HL-60/S4 treated with phorbol 12-myristate 13-acetate at 8.2 ng/mL for 4 days and 3 days (cell line): ENCODE results near the gene ARHGAP10.

Source experiments
- in situ Hi-C: fragments of 300-500 bp; cut with MboI; formaldehyde crosslinking; loops from 2 replicates; pipeline ENCODE4 v1.15.0; 2022; ENCODE audit warnings: low sequenced_read_pairs

Gene ARHGAP10

GRCh38 chr4:147765121-147765529 lies 33.2 kb downstream of the ARHGAP10 start:
- in situ Hi-C loops: no loop called here

GRCh38 chr4:147768113-147768512 lies 36.2 kb downstream of the ARHGAP10 start:
- in situ Hi-C loops: no loop called here

GRCh38 chr4:147769386-147769785 lies 37.5 kb downstream of the ARHGAP10 start:
- in situ Hi-C loops: no loop called here

GRCh38 chr4:147770831-147771230 lies 38.9 kb downstream of the ARHGAP10 start:
- in situ Hi-C loops: no loop called here

- in situ Hi-C loops: no loop called here
These were observed 40.2 kb downstream of the ARHGAP10 start for GRCh38 chr4:147772056-147772455.

GRCh38 chr4:147772459-147772969 lies 40.6 kb downstream of the ARHGAP10 start:
- in situ Hi-C loops: no loop called here

- in situ Hi-C loops: no loop called here
These were observed 41.6 kb downstream of the ARHGAP10 start for GRCh38 chr4:147773261-147774184.

GRCh38 chr4:147776716-147777115 lies 44.8 kb downstream of the ARHGAP10 start:
- in situ Hi-C loops: no loop called here

- in situ Hi-C loops: no loop called here
These were observed 45.7 kb downstream of the ARHGAP10 start for GRCh38 chr4:147777456-147778091.

- in situ Hi-C loops: no loop called here
These were observed 47.1 kb downstream of the ARHGAP10 start for GRCh38 chr4:147778942-147779341.

- in situ Hi-C loops: no loop called here
These were observed 47.6 kb downstream of the ARHGAP10 start for GRCh38 chr4:147779451-147779850.

GRCh38 chr4:147780137-147780777 lies 48.4 kb downstream of the ARHGAP10 start:
- in situ Hi-C loops: no loop called here

GRCh38 chr4:147782087-147782781 lies 50.3 kb downstream of the ARHGAP10 start:
- in situ Hi-C loops: no loop called here

- in situ Hi-C loops: no loop called here
These were observed 53.2 kb downstream of the ARHGAP10 start for GRCh38 chr4:147785129-147785528.

- in situ Hi-C loops: no loop called here
These were observed 54.1 kb downstream of the ARHGAP10 start for GRCh38 chr4:147786031-147786430.

GRCh38 chr4:147786531-147786930 lies 54.6 kb downstream of the ARHGAP10 start:
- in situ Hi-C loops: no loop called here

- in situ Hi-C loops: no loop called here
These were observed 55.3 kb downstream of the ARHGAP10 start for GRCh38 chr4:147787204-147787603.

- in situ Hi-C loops: no loop called here
These were observed 56.9 kb downstream of the ARHGAP10 start for GRCh38 chr4:147788791-147789190.

GRCh38 chr4:147789596-147789995 lies 57.7 kb downstream of the ARHGAP10 start:
- in situ Hi-C loops: no loop called here

- in situ Hi-C loops: no loop called here
These were observed 58.5 kb downstream of the ARHGAP10 start for GRCh38 chr4:147790412-147790811.

GRCh38 chr4:147791341-147791740 lies 59.5 kb downstream of the ARHGAP10 start:
- in situ Hi-C loops: no loop called here
